Panc1 (cell line): ENCODE results near the gene KIRREL3.

ENCODE experiments used
- CTCF ChIP-seq: fragments of 450-650 bp; IDR thresholded peaks from 2 replicates; pipeline ENCODE4 v1.5.1; 2017; ENCODE audit warnings: mild to moderate bottlenecking
- POLR2AphosphoS5 ChIP-seq: IDR thresholded peaks from 2 replicates; pipeline ENCODE4 v1.6.1; 2012; ENCODE audit warnings: mild to moderate bottlenecking, low read depth, low read length, moderate library complexity
- REST ChIP-seq, 2 experiments: IDR thresholded peaks; 2 replicates each; pipeline ENCODE4 v1.6.1; 2011 to 2012; ENCODE audit warnings: low read depth in 2 of 2, control low read depth in 1 of 2, low read length in 1 of 2, mild to moderate bottlenecking in 1 of 2, moderate library complexity in 1 of 2; ENCODE audit not compliant: insufficient read depth in 1 of 2
- SIN3A ChIP-seq: IDR thresholded peaks from 2 replicates; pipeline ENCODE4 v1.6.1; 2012; ENCODE audit warnings: low read depth, mild to moderate bottlenecking, low read length, moderate library complexity, borderline replicate concordance; ENCODE audit not compliant: insufficient read depth

- no peak for TF ChIP-seq CTCF
- TF ChIP-seq SIN3A, result no peak
- TF ChIP-seq REST (IDR thresholded peaks at IDR 0.05; ENCODE audit: insufficient read depth in 1 of 2, low read depth in 2 of 2, low read length in 1 of 2), result no peak
- no peak for TF ChIP-seq POLR2AphosphoS5
These were observed 492.9 kb downstream of the KIRREL3 start for GRCh38 chr11:126507646-126508045.
